Right lobe of liver (tissue), 4 donors: ENCODE data around the gene SLC22A4.

Experiments used
- CTCF ChIP-seq, 4 donors: fragments of 200-600 bp in 3 of 4; fragments of 450-650 bp in 1 of 4; IDR thresholded peaks; one replicate each; pipeline versions ENCODE4 v1.5.1 to v1.8.0; 2016 to 2022; ENCODE audit warnings: antibody characterized with exemption in 4 of 4, mild to moderate bottlenecking in 2 of 4
- POLR2A ChIP-seq: fragments of 450-650 bp; IDR thresholded peaks from one replicate; pipeline ENCODE4 v1.6.1; 2017; ENCODE audit warnings: antibody characterized with exemption, mild to moderate bottlenecking
- donor health status: DM: no; HTN: no; CAD: no.
- donor health status: DM: no; HTN: no; CAD: no.
- donor health status: DM: no; HTN: yes; CAD: no.

- TF ChIP-seq POLR2A (no peak), CTCF (IDR thresholded peaks at IDR 0.05) (no peak)
Measured at GRCh38 chr5:132296412-132297016, 2.3 kb downstream of the SLC22A4 start.
